Mesothelial cell of epicardium (in vitro differentiated cells): Measurements from ENCODE around the gene MORC1. TPM values are rescaled to one million over a fixed set of nuclear protein-coding genes. Genes with fewer than 3 reads are reported as not detected.

Experiments
- DNase-seq, 2 experiments: peaks; one replicate each; pipeline ENCODE4 v3.0.0; 2021; ENCODE audit warnings: low spot score in 2 of 2; ENCODE audit not compliant: unreplicated experiment in 2 of 2
- H3K27ac Mint-ChIP-seq: 2 replicates; pipeline ENCODE4 v1.8.0; 2021; ENCODE audit warnings: mixed read lengths
- H3K27me3 Mint-ChIP-seq: 2 replicates; pipeline ENCODE4 v1.8.0; 2021; ENCODE audit warnings: low read depth, mixed read lengths
- H3K36me3 Mint-ChIP-seq: 2 replicates; pipeline ENCODE4 v1.8.0; 2021; ENCODE audit warnings: mixed read lengths
- H3K4me1 Mint-ChIP-seq: 2 replicates; pipeline ENCODE4 v1.8.0; 2021; ENCODE audit warnings: mixed read lengths
- H3K4me3 Mint-ChIP-seq: 2 replicates; pipeline ENCODE4 v1.8.0; 2021; ENCODE audit warnings: mild to moderate bottlenecking, moderate library complexity, mixed read lengths
- H3K9me3 Mint-ChIP-seq: 2 replicates; pipeline ENCODE4 v1.8.0; 2021; ENCODE audit warnings: mixed read lengths
- total RNA-seq: library from RNA; stranded (reverse); gene quantifications from 3 replicates; pipeline ENCODE4 v1.2.1, GENCODE V29; 2021
- TF ChIP-seq, protein P1 (sequence below): fragments of 200-600 bp; sonication (generic); IDR thresholded peaks from one replicate; pipeline ENCODE4 v1.5.0; 2021; ENCODE audit warnings: antibody characterized with exemption; ENCODE audit not compliant: unreplicated experiment

Gene MORC1
- total RNA-seq, 1 donor from 2014 or later = 0.18 TPM

DNA sequence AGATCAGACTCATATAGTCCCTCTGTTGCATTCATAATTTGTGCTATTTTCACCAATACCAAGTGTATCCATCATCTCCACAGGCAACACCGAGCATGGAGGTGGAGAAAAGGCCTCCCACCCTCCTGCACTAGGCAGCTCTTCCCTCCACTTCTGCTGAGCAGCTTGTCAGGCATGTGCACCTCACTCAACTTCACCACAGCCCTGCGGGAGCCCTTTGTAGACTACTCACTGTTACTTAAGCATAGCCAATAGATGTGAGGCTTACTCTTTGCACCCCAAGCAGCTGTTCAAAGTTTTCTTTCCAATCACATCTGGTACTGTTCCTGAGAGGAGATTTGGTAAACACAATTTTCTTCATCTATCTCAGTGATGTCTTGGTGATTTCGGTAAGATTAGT is 147.4 kb downstream of the MORC1 start:
- H3K27me3 Mint-ChIP-seq = no peaks in the 10 kb centered on the region
- TF ChIP-seq, protein P1, sequence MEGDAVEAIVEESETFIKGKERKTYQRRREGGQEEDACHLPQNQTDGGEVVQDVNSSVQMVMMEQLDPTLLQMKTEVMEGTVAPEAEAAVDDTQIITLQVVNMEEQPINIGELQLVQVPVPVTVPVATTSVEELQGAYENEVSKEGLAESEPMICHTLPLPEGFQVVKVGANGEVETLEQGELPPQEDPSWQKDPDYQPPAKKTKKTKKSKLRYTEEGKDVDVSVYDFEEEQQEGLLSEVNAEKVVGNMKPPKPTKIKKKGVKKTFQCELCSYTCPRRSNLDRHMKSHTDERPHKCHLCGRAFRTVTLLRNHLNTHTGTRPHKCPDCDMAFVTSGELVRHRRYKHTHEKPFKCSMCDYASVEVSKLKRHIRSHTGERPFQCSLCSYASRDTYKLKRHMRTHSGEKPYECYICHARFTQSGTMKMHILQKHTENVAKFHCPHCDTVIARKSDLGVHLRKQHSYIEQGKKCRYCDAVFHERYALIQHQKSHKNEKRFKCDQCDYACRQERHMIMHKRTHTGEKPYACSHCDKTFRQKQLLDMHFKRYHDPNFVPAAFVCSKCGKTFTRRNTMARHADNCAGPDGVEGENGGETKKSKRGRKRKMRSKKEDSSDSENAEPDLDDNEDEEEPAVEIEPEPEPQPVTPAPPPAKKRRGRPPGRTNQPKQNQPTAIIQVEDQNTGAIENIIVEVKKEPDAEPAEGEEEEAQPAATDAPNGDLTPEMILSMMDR = no peak
- no peak overlapping the region for H3K4me3 Mint-ChIP-seq
- peaks cover 12% of the 10 kb centered on the region for H3K4me1 Mint-ChIP-seq
- no peak for DNase-seq
- H3K27ac Mint-ChIP-seq = no peak overlapping the region
- H3K36me3 Mint-ChIP-seq = no peaks in the 10 kb centered on the region
- H3K9me3 Mint-ChIP-seq = no peaks in the 10 kb centered on the region

DNA sequence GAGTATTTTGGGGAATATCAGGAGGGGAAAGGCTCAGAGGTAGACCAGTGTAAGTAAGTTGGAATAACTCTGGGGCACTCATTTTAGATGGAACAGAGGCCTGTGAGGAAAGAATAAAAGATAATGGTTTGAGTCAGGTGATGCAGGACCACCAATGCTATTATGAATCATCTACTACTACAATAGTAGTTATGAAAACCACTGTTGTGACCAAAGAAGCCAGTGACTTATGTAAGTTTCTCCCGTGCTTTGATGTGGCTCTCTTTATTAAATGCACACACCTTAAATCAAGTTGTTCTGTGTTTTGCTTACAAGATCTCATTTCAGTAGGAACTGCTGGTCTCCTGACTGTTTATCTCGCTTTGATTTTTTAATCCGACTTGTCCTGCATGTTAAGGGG is 151.2 kb downstream of the MORC1 start:
- TF ChIP-seq, protein P1 = no peak
- no peak for DNase-seq
- H3K4me3 Mint-ChIP-seq = no peak overlapping the region
- H3K4me1 Mint-ChIP-seq = peaks cover 27% of the 10 kb centered on the region
- no peaks in the 10 kb centered on the region for H3K36me3 Mint-ChIP-seq
- no peaks in the 10 kb centered on the region for H3K9me3 Mint-ChIP-seq
- H3K27me3 Mint-ChIP-seq = no peaks in the 10 kb centered on the region
- H3K27ac Mint-ChIP-seq = no peak overlapping the region

DNA sequence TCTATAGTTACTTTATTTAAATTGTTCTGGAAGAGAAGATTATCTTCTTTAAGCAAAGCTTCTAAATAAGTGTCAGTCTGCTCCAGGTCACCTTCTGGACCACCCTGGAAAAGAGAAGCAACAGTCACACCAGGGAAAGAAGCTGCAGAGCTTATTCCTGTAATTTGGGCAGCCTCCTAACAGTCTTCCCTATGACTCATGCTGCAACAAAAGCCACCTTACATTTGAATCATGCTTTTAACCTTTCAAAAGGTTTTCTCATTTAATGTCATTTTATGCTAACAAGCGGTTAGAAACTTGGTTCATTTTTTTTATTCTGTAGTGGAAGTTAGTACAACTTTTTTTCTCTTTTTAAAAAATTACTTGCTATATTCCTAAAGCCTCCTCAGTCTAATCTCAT is 158.9 kb downstream of the MORC1 start:
- Mint-ChIP-seq H3K4me1 (peaks cover 16% of the 10 kb centered on the region), H3K4me3 (no peak overlapping the region), H3K9me3 (no peaks in the 10 kb centered on the region), H3K36me3 (no peaks in the 10 kb centered on the region), H3K27me3 (no peaks in the 10 kb centered on the region), H3K27ac (no peak overlapping the region)
- DNase-seq = no peak
- TF ChIP-seq, protein P1 = no peak

DNA sequence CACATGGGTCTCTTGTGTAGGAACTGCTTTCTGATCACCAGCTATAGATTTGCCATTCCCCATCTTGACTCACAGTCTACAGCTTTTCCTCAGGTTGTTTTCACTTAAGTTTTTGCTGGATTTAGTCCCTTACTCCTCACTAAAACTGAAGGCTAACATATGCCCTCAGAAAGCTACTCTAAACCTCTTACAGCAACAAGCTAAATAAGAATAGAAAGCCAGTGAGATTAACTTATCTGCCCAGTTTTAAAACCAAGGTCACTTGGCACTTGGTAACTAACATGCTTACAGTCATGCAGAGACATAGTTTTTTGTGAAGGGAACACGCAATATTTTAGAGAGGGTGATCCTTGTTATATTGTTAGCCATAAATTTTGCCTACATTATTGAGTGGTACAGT is 164.2 kb downstream of the MORC1 start, which contains the start of gene GUCA1C:
TSS of gene GUCA1C (minus strand) at position 180 of the 400 bp plus-strand sequence. CDS start at position 63, 117 bp downstream.
- H3K4me1 Mint-ChIP-seq = peaks cover 25% of the 10 kb centered on the region
- no peak within 1 kb of the TSS for H3K4me3 Mint-ChIP-seq
- TF ChIP-seq, protein P1 = no peak
- H3K36me3 Mint-ChIP-seq = no peaks in the 10 kb centered on the region
- DNase-seq = no peak
- H3K27me3 Mint-ChIP-seq = no peaks in the 10 kb centered on the region
- H3K9me3 Mint-ChIP-seq = no peaks in the 10 kb centered on the region
- H3K27ac Mint-ChIP-seq = no peak within 1 kb of the TSS

DNA sequence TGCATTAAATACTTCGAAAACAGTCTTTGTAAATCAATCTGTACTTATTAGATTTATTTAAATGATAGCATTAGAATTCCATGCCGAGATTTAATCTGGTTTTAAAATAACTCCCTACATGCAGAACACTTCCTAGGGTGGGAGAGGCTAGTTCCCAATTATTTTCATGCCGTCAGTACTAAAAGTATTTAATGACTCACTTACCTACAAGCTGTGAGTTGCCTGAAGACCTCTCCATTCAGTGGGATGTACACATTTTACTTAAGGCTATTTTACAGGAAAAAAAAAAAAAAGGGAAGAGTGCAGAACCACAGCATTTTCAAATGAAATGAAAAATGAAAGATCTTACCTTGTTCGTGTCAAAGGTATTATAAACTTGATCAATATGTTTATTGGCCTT is 164.7 kb downstream of the MORC1 start:
- Mint-ChIP-seq H3K4me1 (peaks cover 25% of the 10 kb centered on the region), H3K27me3 (no peaks in the 10 kb centered on the region), H3K4me3 (no peak overlapping the region), H3K9me3 (no peaks in the 10 kb centered on the region), H3K36me3 (no peaks in the 10 kb centered on the region), H3K27ac (no peak overlapping the region)
- DNase-seq = no peak
- TF ChIP-seq, protein P1 = no peak
